Osteoblast (primary cell): Measurements from ENCODE around the gene POU6F1. TPM values are rescaled to one million over a fixed set of nuclear protein-coding genes. Genes with fewer than 3 reads are reported as not detected.

Source experiments
- DNase-seq: peaks from one replicate; pipeline ENCODE4 v3.0.0; 2011; ENCODE audit warnings: low spot score, mixed read lengths; ENCODE audit not compliant: insufficient read length; ENCODE audit errors: missing footprints
- H2AFZ ChIP-seq: 2 replicates; pipeline ENCODE4 v1.6.0; 2011; ENCODE audit warnings: mild to moderate bottlenecking, low read length
- H3K27ac ChIP-seq: 2 replicates; pipeline ENCODE4 v1.5.1; 2011; ENCODE audit warnings: mild to moderate bottlenecking, low read depth, low read length, moderate library complexity
- H3K27me3 ChIP-seq: 2 replicates; pipeline ENCODE4 v1.6.0; 2012; ENCODE audit warnings: mild to moderate bottlenecking, control low read depth, inconsistent platforms, low read length, moderate library complexity; ENCODE audit not compliant: insufficient read depth
- H3K36me3 ChIP-seq: 2 replicates; pipeline ENCODE4 v1.5.1; 2011; ENCODE audit warnings: mild to moderate bottlenecking, low read length, control low read depth, moderate library complexity; ENCODE audit not compliant: insufficient read depth
- H3K4me1 ChIP-seq: 2 replicates; pipeline ENCODE4 v1.5.1; 2011; ENCODE audit warnings: mild to moderate bottlenecking, low read length, control low read depth, moderate library complexity; ENCODE audit not compliant: insufficient read depth
- H3K4me2 ChIP-seq: 2 replicates; pipeline ENCODE4 v1.6.0; 2011; ENCODE audit warnings: mild to moderate bottlenecking, low read length; ENCODE audit not compliant: insufficient read depth
- H3K4me3 ChIP-seq: fragments of 200-600 bp; sonication (generic); 3 replicates; pipeline ENCODE4 v1.5.1; 2012; ENCODE audit warnings: mild to moderate bottlenecking, low read length, inconsistent platforms; ENCODE audit not compliant: insufficient read depth
- H3K79me2 ChIP-seq: 2 replicates; pipeline ENCODE4 v1.6.0; 2012; ENCODE audit warnings: mild to moderate bottlenecking, low read length, control low read depth, inconsistent platforms; ENCODE audit not compliant: insufficient read depth
- H3K9me3 ChIP-seq: 2 replicates; pipeline ENCODE4 v1.5.1; 2011; ENCODE audit warnings: low read depth, low read length, control low read depth
- H4K20me1 ChIP-seq: 2 replicates; pipeline ENCODE4 v1.6.0; 2012; ENCODE audit warnings: mild to moderate bottlenecking, low read length, control low read depth; ENCODE audit not compliant: insufficient read depth
- total RNA-seq: library from RNA; depleted of rRNA; stranded (reverse); fragments of >200 nt; gene quantifications from 2 replicates; pipeline ENCODE4 v1.2.3, GENCODE V29; 2012
- TF ChIP-seq, protein P1 (sequence below): IDR thresholded peaks from 2 replicates; pipeline ENCODE4 v1.5.1; 2011; ENCODE audit warnings: mild to moderate bottlenecking, low read depth, low read length, moderate library complexity; ENCODE audit errors: extremely low read depth

Gene POU6F1
- total RNA-seq, 1 donor = 7.6 TPM

DNA sequence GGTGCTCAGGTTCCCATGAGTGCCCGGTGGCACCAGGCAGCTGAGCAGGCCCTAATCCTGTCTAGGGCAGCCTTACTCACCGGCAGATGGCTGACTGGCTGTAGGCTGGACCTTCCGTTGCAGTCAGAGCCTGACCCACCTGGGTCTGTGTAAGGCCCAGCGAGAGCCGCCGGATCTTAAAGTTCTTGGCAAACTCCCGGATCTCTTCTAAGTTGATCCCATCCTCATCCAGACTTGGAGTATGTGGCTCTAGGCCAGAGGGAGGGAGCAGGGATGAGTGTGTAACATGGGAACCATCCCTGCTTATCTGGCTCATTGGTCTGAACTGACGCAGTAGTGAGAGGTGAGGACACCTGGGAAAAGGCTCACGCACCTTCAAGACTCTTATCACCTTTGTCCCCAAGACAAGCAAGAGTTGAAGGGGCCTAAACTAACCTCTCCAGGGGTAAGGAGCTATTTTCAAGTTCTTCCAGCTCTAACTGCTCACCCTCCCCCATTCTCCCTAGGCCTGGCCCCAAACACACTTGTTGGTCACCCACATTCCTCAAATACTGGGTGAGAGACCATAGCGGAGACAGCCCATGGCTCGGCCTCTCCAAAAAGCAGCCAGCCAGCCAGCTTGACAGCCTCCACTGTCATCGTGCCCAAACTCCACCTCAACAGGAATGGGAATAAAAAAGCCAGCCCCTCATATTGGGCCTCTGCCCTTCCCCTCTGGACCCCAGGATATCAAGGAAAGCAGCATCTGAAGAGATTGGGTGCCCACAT is 26.2 kb downstream of the POU6F1 start:
- H3K36me3 ChIP-seq = peaks cover 3% of the 10 kb centered on the region

DNA sequence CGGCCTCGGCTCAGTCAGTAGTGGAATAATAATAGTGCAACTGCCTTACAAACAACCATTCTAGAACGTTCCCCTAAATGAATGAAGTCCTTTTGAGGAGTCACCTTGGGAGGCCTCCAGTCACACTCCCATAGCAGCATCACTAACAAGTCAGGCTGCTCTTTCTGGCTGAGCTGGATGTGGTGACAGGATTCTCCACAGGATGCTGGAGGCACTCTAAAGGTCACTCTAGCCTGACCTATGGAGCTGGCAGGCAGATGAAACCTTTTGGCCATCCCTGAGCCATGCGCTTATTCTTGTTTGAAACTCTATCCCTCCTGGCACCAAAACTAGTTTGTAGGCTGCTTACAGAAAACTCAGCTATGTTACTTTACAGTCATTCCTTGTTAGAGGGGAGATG is 27.0 kb downstream of the POU6F1 start:
- H3K4me2 ChIP-seq = no peak overlapping the region

More for the DNA sequence above, 26.2 kb downstream of the POU6F1 start:
- Histone ChIP-seq H4K20me1 (no peaks in the 10 kb centered on the region), H3K4me1 (no peaks in the 10 kb centered on the region), H3K27ac (no peak overlapping the region), H2AFZ (no peak overlapping the region), H3K79me2 (no peaks in the 10 kb centered on the region), H3K4me2 (no peak overlapping the region), H3K27me3 (no peaks in the 10 kb centered on the region), H3K9me3 (no peaks in the 10 kb centered on the region), H3K4me3 (no peak overlapping the region)
- DNase-seq = no peak
- TF ChIP-seq, protein P1, sequence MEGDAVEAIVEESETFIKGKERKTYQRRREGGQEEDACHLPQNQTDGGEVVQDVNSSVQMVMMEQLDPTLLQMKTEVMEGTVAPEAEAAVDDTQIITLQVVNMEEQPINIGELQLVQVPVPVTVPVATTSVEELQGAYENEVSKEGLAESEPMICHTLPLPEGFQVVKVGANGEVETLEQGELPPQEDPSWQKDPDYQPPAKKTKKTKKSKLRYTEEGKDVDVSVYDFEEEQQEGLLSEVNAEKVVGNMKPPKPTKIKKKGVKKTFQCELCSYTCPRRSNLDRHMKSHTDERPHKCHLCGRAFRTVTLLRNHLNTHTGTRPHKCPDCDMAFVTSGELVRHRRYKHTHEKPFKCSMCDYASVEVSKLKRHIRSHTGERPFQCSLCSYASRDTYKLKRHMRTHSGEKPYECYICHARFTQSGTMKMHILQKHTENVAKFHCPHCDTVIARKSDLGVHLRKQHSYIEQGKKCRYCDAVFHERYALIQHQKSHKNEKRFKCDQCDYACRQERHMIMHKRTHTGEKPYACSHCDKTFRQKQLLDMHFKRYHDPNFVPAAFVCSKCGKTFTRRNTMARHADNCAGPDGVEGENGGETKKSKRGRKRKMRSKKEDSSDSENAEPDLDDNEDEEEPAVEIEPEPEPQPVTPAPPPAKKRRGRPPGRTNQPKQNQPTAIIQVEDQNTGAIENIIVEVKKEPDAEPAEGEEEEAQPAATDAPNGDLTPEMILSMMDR = no peak

DNA sequence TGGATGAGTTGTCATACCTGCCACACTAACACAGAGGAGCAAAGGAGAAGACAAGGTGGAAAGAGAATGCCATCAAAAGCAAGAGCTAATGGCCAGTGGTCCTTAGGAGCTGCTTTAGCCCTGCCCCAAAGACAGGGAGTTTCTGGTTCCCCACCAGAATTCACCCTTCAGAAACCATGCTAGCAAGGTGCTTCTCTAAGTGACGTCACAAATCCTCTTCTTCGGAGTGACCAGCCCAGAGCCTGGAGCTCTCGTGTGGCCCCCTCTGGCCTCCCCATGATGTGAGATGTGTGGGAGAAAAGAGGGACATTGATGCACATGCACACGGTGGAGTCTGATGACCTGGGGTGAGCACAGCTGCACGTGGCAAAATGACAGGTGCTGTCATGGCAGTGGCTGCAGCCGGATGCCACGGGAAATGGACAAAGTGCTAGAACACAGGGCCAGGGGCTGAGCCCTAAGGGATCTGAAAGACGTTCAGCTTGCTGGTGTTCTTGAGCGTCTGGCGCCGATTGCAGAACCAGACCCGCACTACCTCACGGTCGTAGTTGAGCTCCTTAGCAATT is 28.0 kb downstream of the POU6F1 start:
- no peaks in the 10 kb centered on the region for H4K20me1 ChIP-seq
- H3K4me2 ChIP-seq = no peak overlapping the region
- no peak overlapping the region for H3K27ac ChIP-seq
- H3K79me2 ChIP-seq = no peaks in the 10 kb centered on the region
- H2AFZ ChIP-seq = no peak overlapping the region
- no peak overlapping the region for H3K4me3 ChIP-seq
- TF ChIP-seq, protein P1 = no peak
- no peaks in the 10 kb centered on the region for H3K9me3 ChIP-seq
- no peak for DNase-seq
- H3K4me1 ChIP-seq = no peaks in the 10 kb centered on the region
- H3K27me3 ChIP-seq = no peaks in the 10 kb centered on the region
- H3K36me3 ChIP-seq = peaks cover 3% of the 10 kb centered on the region

More for the DNA sequence above, 27.0 kb downstream of the POU6F1 start:
- DNase-seq = no peak
- Histone ChIP-seq H3K27ac (no peak overlapping the region), H3K79me2 (no peaks in the 10 kb centered on the region), H3K4me1 (no peaks in the 10 kb centered on the region), H3K36me3 (peaks cover 3% of the 10 kb centered on the region), H3K4me3 (no peak overlapping the region), H3K27me3 (no peaks in the 10 kb centered on the region), H4K20me1 (no peaks in the 10 kb centered on the region), H3K9me3 (no peaks in the 10 kb centered on the region), H2AFZ (no peak overlapping the region)
- TF ChIP-seq, protein P1 = no peak

DNA sequence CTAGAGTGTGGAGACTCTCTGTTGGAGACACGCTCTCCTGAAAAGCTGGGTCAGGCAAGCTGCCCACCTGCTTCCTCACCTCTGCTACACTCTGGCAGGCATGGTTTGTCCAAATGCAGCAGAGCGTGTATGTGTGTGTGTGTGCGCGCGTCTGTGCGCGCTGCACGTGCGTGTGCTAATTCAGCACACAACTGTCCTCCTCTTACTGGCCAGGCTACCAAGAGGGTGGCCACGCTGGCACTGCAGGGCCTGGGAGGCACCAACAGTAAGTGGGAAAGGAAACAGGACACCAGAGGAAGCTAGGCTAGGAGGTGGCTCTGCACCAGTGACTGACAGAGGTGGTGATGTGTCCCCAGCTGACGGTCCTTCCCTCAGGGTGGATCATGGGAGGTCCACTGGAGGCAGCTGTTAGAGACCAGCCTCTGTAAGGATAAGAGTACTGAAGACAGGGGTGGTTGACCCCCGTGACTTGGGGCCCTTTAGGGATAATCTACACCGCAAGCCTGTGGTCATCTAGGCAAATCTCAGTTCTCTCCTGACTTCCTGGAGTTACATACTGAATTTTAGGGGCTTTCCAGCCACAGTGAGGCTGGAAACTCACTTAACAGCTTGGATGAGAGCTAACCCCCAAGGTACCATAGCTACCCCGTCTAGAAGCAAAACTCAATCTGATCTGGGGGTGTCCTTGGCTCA is 29.4 kb downstream of the POU6F1 start:
- no peak for DNase-seq
- Histone ChIP-seq H3K4me3 (no peak overlapping the region), H3K4me1 (no peaks in the 10 kb centered on the region), H4K20me1 (no peaks in the 10 kb centered on the region), H3K27me3 (no peaks in the 10 kb centered on the region), H3K9me3 (no peaks in the 10 kb centered on the region), H2AFZ (no peak overlapping the region), H3K79me2 (no peaks in the 10 kb centered on the region), H3K4me2 (no peak overlapping the region), H3K27ac (no peak overlapping the region), H3K36me3 (peaks cover 3% of the 10 kb centered on the region)
- TF ChIP-seq, protein P1 = no peak
